WTC11 (cell line): ENCODE results near the gene RPL31. TPM values are rescaled to one million over a fixed set of nuclear protein-coding genes. Genes with fewer than 3 reads are reported as not detected.

Experiments used
- ATAC-seq: fragments of 200-7000 bp; cut with Tn5 transposase; 2 replicates; pipeline ENCODE4 v1.10.0; 2021; ENCODE audit warnings: mild to moderate bottlenecking, moderate library complexity
- CTCF ChIA-PET: fragments of 300-600 bp; sonication (Branson Sonifier 250); formaldehyde crosslinking; loops from one replicate; lab custom pipeline; 2021; ENCODE audit warnings: antibody characterized with exemption; lab: Charles Lee
- POLR2A ChIA-PET: fragments of 350-600 bp; sonication (Branson Sonifier 250); formaldehyde crosslinking; loops from one replicate; lab custom pipeline; 2021; ENCODE audit warnings: antibody characterized with exemption; lab: Charles Lee
- DNase-seq: peaks from one replicate; pipeline ENCODE4 v3.0.0; 2021; ENCODE audit warnings: low spot score
- H3K27ac Mint-ChIP-seq: 2 replicates; pipeline ENCODE4 v1.8.0; 2021; ENCODE audit warnings: mixed read lengths
- H3K27me3 Mint-ChIP-seq: 2 replicates; pipeline ENCODE4 v1.8.0; 2021; ENCODE audit warnings: low read depth, mild to moderate bottlenecking, moderate library complexity, mixed read lengths
- H3K36me3 Mint-ChIP-seq: 2 replicates; pipeline ENCODE4 v1.8.0; 2021; ENCODE audit warnings: mixed read lengths
- H3K4me1 Mint-ChIP-seq: 2 replicates; pipeline ENCODE4 v1.8.0; 2022; ENCODE audit warnings: mixed read lengths
- H3K4me3 Mint-ChIP-seq: 2 replicates; pipeline ENCODE4 v1.8.0; 2021; ENCODE audit warnings: mild to moderate bottlenecking, moderate library complexity, mixed read lengths
- H3K9me3 Mint-ChIP-seq: 2 replicates; pipeline ENCODE4 v1.8.0; 2021; ENCODE audit warnings: mixed read lengths
- CREB1 ChIP-seq: sonication (generic); formaldehyde crosslinking; IDR thresholded peaks from 2 replicates; pipeline ENCODE4 v1.8.0; 2023; ENCODE audit warnings: mild to moderate bottlenecking, missing genetic modification reagents
- CREM ChIP-seq: sonication (generic); formaldehyde crosslinking; IDR thresholded peaks from 2 replicates; pipeline ENCODE4 v1.8.1; 2022; ENCODE audit warnings: mild to moderate bottlenecking, missing genetic modification reagents, moderate library complexity
- E2F4 ChIP-seq: sonication (generic); formaldehyde crosslinking; IDR thresholded peaks from 2 replicates; pipeline ENCODE4 v1.8.1; 2022; ENCODE audit warnings: low read depth, mild to moderate bottlenecking, moderate library complexity, missing genetic modification reagents, borderline replicate concordance
- E2F5 ChIP-seq: sonication (generic); formaldehyde crosslinking; IDR thresholded peaks from 2 replicates; pipeline ENCODE4 v1.8.1; 2022; ENCODE audit warnings: mild to moderate bottlenecking, moderate library complexity, missing genetic modification reagents
- ELF4 ChIP-seq: sonication (generic); formaldehyde crosslinking; IDR thresholded peaks from 2 replicates; pipeline ENCODE4 v1.8.1; 2022; ENCODE audit warnings: low read depth, mild to moderate bottlenecking, moderate library complexity, missing genetic modification reagents
- EMX1 ChIP-seq: fragments of 250-450 bp; sonication (Bioruptor Pico); IDR thresholded peaks from 2 replicates; pipeline ENCODE4 v1.8.0; 2021; ENCODE audit warnings: mild to moderate bottlenecking
- FOXJ3 ChIP-seq: sonication (generic); formaldehyde crosslinking; IDR thresholded peaks from 2 replicates; pipeline ENCODE4 v1.9.0; 2021; ENCODE audit warnings: missing genetic modification reagents, mild to moderate bottlenecking, borderline replicate concordance
- GABPB1 ChIP-seq: sonication (generic); formaldehyde crosslinking; IDR thresholded peaks from 2 replicates; pipeline ENCODE4 v1.8.1; 2023; ENCODE audit warnings: mild to moderate bottlenecking, missing genetic modification reagents
- HMGA2 ChIP-seq: fragments of 250-450 bp; sonication (Bioruptor Pico); IDR thresholded peaks from 2 replicates; pipeline ENCODE4 v1.4.0; 2021; ENCODE audit warnings: mild to moderate bottlenecking, moderate library complexity
- IRF2 ChIP-seq: sonication (generic); formaldehyde crosslinking; IDR thresholded peaks from 2 replicates; pipeline ENCODE4 v1.8.0; 2022; ENCODE audit warnings: low read depth, missing genetic modification reagents, borderline replicate concordance
- JUN ChIP-seq: sonication (generic); formaldehyde crosslinking; IDR thresholded peaks from 2 replicates; pipeline ENCODE4 v1.8.0; 2023; ENCODE audit warnings: mild to moderate bottlenecking, missing genetic modification reagents
- MXD4 ChIP-seq: fragments of 250-450 bp; sonication (Bioruptor Pico); IDR thresholded peaks from 2 replicates; pipeline ENCODE4 v1.8.0; 2021; ENCODE audit warnings: mild to moderate bottlenecking, moderate library complexity, borderline replicate concordance
- NR1H2 ChIP-seq: sonication (generic); formaldehyde crosslinking; IDR thresholded peaks from 2 replicates; pipeline ENCODE4 v1.9.0; 2021; ENCODE audit warnings: mild to moderate bottlenecking, moderate library complexity, missing genetic modification reagents
- NR3C1 ChIP-seq: sonication (generic); formaldehyde crosslinking; conservative IDR thresholded peaks from 2 replicates; pipeline ENCODE4 v1.8.1; 2023; ENCODE audit warnings: low read depth, mild to moderate bottlenecking, missing genetic modification reagents
- OVOL2 ChIP-seq: fragments of 250-450 bp; sonication (Bioruptor Pico); IDR thresholded peaks from 2 replicates; pipeline ENCODE4 v1.9.0; 2021; ENCODE audit warnings: mild to moderate bottlenecking, borderline replicate concordance
- PREB ChIP-seq: sonication (generic); formaldehyde crosslinking; IDR thresholded peaks from 2 replicates; pipeline ENCODE4 v1.8.1; 2022; ENCODE audit warnings: mild to moderate bottlenecking, missing genetic modification reagents, moderate library complexity, borderline replicate concordance
- RELA ChIP-seq: sonication (generic); formaldehyde crosslinking; IDR thresholded peaks from 2 replicates; pipeline ENCODE4 v1.8.1; 2022; ENCODE audit warnings: missing genetic modification reagents, mild to moderate bottlenecking, borderline replicate concordance
- RORB ChIP-seq: fragments of 250-450 bp; sonication (Bioruptor Pico); IDR thresholded peaks from 2 replicates; pipeline ENCODE4 v1.9.0; 2021; ENCODE audit warnings: mild to moderate bottlenecking
- SMAD3 ChIP-seq: sonication (generic); formaldehyde crosslinking; IDR thresholded peaks from 2 replicates; pipeline ENCODE4 v1.8.0; 2022; ENCODE audit warnings: missing genetic modification reagents, mild to moderate bottlenecking, borderline replicate concordance
- SOX15 ChIP-seq: fragments of 250-450 bp; sonication (Bioruptor Pico); IDR thresholded peaks from 2 replicates; pipeline ENCODE4 v1.9.0; 2021; ENCODE audit warnings: mild to moderate bottlenecking
- SP1 ChIP-seq: sonication (generic); formaldehyde crosslinking; conservative IDR thresholded peaks from 2 replicates; pipeline ENCODE4 v1.8.1; 2022; ENCODE audit warnings: missing genetic modification reagents
- TEAD1 ChIP-seq: sonication (generic); formaldehyde crosslinking; IDR thresholded peaks from 2 replicates; pipeline ENCODE4 v1.8.0; 2022; ENCODE audit warnings: mild to moderate bottlenecking, missing genetic modification reagents
- ZNF121 ChIP-seq: sonication (generic); formaldehyde crosslinking; IDR thresholded peaks from 2 replicates; pipeline ENCODE4 v1.8.0; 2023; ENCODE audit warnings: missing genetic modification reagents
- ZNF416 ChIP-seq: fragments of 250-450 bp; sonication (Bioruptor Pico); IDR thresholded peaks from 2 replicates; pipeline ENCODE4 v1.9.0; 2021; ENCODE audit warnings: mild to moderate bottlenecking, inconsistent platforms
- ZNF423 ChIP-seq: fragments of 250-450 bp; sonication (Bioruptor Pico); IDR thresholded peaks from 2 replicates; pipeline ENCODE4 v2.1.2; 2022; ENCODE audit warnings: mild to moderate bottlenecking, moderate library complexity
- ZNF671 ChIP-seq: fragments of 250-450 bp; sonication (Bioruptor Pico); IDR thresholded peaks from 2 replicates; pipeline ENCODE4 v1.8.0; 2021; ENCODE audit warnings: mild to moderate bottlenecking
- total RNA-seq: library from RNA; stranded (reverse); gene quantifications from 3 replicates; pipeline ENCODE4 v1.2.3, GENCODE V29; 2021
- TF ChIP-seq, protein P1 (sequence below): fragments of 250-450 bp; sonication (Bioruptor Pico); IDR thresholded peaks from 2 replicates; pipeline ENCODE4 v2.1.2; 2022; ENCODE audit warnings: mild to moderate bottlenecking, moderate library complexity
- TF ChIP-seq, protein P2 (sequence below): fragments of 250-450 bp; sonication (Bioruptor Pico); IDR thresholded peaks from 2 replicates; pipeline ENCODE4 v1.8.0; 2021; ENCODE audit warnings: mild to moderate bottlenecking
- TF ChIP-seq, protein P3 (sequence below): fragments of 250-450 bp; sonication (Bioruptor Pico); IDR thresholded peaks from 2 replicates; pipeline ENCODE4 v1.9.0; 2021; ENCODE audit warnings: mild to moderate bottlenecking

RPL31 gene
- total RNA-seq, 1 experiment from 2014 or later = 1,590 TPM

- ATAC-seq (no peak), DNase-seq (no peak)
- H3K4me3 Mint-ChIP-seq = no peak overlapping the region
- H3K4me1 Mint-ChIP-seq = peaks cover 12% of the 10 kb centered on the region
- H3K27me3 Mint-ChIP-seq = no peaks in the 10 kb centered on the region
- POLR2A ChIA-PET = no interaction called here
- TF ChIP-seq MXD4 (CRISPR knock-in tag) (no peak), ZNF416 (no peak), EMX1 (no peak), SOX15 (CRISPR knock-in tag) (no peak), SMAD3 (CRISPR knock-in tag) (no peak), ZNF423 (CRISPR knock-in tag) (no peak), SP1 (CRISPR knock-in tag) (no peak), NR1H2 (CRISPR knock-in tag) (no peak), ELF4 (no peak), E2F5 (no peak), CREB1 (no peak), IRF2 (CRISPR knock-in tag) (no peak), CREM (CRISPR knock-in tag) (no peak), RELA (no peak), OVOL2 (CRISPR knock-in tag) (no peak), NR3C1 (CRISPR knock-in tag) (no peak), ZNF671 (CRISPR knock-in tag) (no peak)
- TF ChIP-seq, protein P1, sequence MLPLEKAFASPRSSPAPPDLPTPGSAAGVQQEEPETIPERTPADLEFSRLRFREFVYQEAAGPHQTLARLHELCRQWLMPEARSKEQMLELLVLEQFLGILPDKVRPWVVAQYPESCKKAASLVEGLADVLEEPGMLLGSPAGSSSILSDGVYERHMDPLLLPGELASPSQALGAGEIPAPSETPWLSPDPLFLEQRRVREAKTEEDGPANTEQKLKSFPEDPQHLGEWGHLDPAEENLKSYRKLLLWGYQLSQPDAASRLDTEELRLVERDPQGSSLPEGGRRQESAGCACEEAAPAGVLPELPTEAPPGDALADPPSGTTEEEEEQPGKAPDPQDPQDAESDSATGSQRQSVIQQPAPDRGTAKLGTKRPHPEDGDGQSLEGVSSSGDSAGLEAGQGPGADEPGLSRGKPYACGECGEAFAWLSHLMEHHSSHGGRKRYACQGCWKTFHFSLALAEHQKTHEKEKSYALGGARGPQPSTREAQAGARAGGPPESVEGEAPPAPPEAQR = no peak
- CTCF ChIA-PET = interaction anchor here (1.2 kb wide), 1 partner anchor 382 kb away, joined by 3 read pairs; no protein-coding TSS in a partner anchor
- H3K9me3 Mint-ChIP-seq = no peaks in the 10 kb centered on the region
- H3K36me3 Mint-ChIP-seq = no peaks in the 10 kb centered on the region
- no peak overlapping the region for H3K27ac Mint-ChIP-seq
Observed at GRCh38 chr2:100992262-100992661, 9.8 kb upstream of the RPL31 start.

DNA sequence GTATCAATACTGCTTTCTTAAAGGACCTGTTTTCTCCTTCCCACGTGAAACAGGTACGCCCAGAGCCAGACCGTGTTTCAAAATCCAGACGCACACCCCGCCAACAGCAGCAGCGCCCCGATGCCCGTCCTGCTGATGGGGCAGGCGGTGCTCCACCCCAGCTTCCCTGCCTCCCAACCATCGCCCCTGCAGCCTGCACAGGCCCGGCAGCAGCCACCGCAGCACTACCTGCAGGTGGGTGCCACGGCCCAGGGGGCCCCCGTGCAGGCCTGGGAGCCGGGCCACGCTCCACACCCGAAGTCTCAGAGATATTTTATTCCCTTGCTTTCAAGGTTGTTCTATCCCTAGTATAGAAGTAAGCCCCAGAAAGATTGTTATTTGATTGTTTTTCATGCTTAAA lies 8.8 kb upstream of the RPL31 start:
- TF ChIP-seq ZNF423 (CRISPR knock-in tag) (no peak), TEAD1 (CRISPR knock-in tag) (no peak), RORB (CRISPR knock-in tag) (no peak), E2F4 (no peak), ZNF121 (CRISPR knock-in tag) (no peak), PREB (CRISPR knock-in tag) (no peak), ELF4 (no peak), JUN (CRISPR knock-in tag) (no peak), IRF2 (CRISPR knock-in tag) (no peak), HMGA2 (CRISPR knock-in tag) (no peak), GABPB1 (no peak), FOXJ3 (CRISPR knock-in tag) (no peak)
- TF ChIP-seq, protein P2, sequence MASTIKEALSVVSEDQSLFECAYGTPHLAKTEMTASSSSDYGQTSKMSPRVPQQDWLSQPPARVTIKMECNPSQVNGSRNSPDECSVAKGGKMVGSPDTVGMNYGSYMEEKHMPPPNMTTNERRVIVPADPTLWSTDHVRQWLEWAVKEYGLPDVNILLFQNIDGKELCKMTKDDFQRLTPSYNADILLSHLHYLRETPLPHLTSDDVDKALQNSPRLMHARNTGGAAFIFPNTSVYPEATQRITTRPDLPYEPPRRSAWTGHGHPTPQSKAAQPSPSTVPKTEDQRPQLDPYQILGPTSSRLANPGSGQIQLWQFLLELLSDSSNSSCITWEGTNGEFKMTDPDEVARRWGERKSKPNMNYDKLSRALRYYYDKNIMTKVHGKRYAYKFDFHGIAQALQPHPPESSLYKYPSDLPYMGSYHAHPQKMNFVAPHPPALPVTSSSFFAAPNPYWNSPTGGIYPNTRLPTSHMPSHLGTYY (CRISPR knock-in tag) = no peak
- TF ChIP-seq, protein P3, sequence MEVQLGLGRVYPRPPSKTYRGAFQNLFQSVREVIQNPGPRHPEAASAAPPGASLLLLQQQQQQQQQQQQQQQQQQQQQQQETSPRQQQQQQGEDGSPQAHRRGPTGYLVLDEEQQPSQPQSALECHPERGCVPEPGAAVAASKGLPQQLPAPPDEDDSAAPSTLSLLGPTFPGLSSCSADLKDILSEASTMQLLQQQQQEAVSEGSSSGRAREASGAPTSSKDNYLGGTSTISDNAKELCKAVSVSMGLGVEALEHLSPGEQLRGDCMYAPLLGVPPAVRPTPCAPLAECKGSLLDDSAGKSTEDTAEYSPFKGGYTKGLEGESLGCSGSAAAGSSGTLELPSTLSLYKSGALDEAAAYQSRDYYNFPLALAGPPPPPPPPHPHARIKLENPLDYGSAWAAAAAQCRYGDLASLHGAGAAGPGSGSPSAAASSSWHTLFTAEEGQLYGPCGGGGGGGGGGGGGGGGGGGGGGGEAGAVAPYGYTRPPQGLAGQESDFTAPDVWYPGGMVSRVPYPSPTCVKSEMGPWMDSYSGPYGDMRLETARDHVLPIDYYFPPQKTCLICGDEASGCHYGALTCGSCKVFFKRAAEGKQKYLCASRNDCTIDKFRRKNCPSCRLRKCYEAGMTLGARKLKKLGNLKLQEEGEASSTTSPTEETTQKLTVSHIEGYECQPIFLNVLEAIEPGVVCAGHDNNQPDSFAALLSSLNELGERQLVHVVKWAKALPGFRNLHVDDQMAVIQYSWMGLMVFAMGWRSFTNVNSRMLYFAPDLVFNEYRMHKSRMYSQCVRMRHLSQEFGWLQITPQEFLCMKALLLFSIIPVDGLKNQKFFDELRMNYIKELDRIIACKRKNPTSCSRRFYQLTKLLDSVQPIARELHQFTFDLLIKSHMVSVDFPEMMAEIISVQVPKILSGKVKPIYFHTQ = no peak
- H3K4me3 Mint-ChIP-seq = no peak overlapping the region
- H3K27me3 Mint-ChIP-seq = no peaks in the 10 kb centered on the region
- no peak for ATAC-seq
- ChIA-PET CTCF (no interaction called here), POLR2A (no interaction called here)
- peaks cover 12% of the 10 kb centered on the region for H3K4me1 Mint-ChIP-seq
- H3K9me3 Mint-ChIP-seq = no peaks in the 10 kb centered on the region
- no peak overlapping the region for H3K27ac Mint-ChIP-seq
- H3K36me3 Mint-ChIP-seq = no peaks in the 10 kb centered on the region
- no peak for DNase-seq
